HG03108 (cell line): ENCODE measurements around the gene NXPH1.
"Not testable (repeated sequence)": the region's sequence is repeated elsewhere in the genome, so short reads cannot be mapped to it uniquely, and the experiment has no call there.

Experiments used
- ATAC-seq: cut with Tn5 transposase; IDR thresholded peaks from one replicate; pipeline ENCODE4 v1.9.1; 2021; ENCODE audit warnings: moderate library complexity; ENCODE audit not compliant: unreplicated experiment

NXPH1 gene

DNA sequence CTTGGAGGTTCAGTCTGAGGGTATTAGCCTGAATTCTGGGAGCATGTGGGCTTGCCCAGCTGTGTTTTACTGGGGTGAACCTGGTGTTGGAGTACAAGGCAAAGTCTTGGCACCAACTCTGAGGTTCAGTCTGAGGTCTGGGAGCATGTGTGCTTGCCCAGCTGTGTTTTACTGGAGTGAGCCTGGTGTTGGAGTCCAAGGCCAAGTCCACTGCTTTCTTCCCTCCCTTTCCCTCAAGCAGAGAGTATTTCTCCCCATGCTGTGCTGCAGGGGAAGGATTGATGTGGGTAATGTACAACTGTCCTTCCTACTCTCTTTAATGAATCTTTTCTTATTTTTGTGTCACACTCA lies 236.1 kb downstream of the NXPH1 start:
- ATAC-seq: no peak

DNA sequence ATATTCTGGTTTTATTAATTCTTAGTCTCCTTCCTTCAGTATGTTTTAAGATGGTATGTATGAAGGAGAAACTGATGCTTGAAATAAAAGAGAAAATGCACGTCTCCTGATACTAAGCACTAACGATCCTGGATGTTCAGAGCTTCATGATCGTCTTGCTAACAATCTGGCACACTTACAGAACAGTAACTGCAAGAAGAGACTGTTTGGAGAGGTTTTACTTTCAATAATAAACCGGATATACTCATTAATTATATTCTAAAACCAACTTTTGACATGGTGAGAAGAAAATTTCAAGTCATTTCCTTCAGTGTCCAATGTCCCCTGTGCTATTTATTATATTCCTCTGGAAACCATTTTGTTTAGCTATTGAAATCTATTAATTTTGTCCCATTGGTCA lies 251.0 kb downstream of the NXPH1 start:
- no peak for ATAC-seq

DNA sequence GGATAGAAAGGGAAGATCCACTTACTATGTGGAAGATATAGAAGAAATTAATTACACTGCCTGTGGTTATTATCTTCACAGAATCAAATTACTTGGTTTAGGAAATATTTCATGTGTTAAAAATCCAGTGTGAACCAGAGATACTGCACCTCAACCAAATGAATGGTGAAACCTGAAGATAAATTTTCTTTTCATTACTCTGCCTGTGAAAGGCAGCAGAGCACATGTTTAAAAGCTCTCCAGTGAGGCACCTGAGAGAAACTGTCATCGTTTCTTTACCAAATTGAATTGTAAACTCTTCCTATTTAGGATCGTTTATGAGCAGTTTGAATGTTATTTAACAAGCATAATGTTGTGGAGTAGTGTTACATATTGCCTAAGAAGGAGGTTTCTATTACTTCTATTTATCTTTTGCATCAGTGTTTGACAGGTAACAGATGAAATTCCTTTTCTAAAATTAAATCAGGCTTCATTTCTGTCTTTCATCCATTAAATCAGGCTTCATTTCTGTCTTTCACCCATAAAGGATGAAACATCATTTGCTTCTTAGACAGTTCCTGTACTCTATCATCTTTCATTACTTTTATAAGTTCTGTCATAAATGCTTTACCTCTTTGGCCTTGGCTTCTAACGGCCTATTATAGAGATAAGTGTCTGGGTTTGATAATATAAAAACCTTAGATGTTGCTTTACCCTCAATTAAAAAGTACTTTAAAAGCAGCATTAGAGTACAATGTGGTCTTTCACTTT lies 266.6 kb downstream of the NXPH1 start:
- ATAC-seq: no peak

DNA sequence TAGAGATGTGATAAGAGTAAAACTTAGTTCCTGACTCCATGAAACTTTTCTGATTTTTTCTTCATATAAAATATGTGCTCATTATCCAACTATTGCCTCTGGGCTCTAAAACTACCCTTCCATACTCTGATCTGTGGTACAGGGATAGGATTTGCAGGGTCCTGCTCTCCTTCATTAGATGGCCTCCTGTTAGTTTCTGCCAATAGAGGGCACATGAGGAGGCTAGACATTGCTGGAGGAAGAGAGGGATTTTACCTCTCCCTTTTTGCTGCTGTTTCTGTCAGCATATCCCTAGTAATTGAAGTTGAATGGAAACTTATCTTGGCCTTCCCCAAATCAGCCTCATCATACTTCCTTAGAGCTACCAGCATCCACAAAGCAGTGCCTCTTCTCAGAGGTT lies 269.4 kb downstream of the NXPH1 start:
- ATAC-seq: no peak

DNA sequence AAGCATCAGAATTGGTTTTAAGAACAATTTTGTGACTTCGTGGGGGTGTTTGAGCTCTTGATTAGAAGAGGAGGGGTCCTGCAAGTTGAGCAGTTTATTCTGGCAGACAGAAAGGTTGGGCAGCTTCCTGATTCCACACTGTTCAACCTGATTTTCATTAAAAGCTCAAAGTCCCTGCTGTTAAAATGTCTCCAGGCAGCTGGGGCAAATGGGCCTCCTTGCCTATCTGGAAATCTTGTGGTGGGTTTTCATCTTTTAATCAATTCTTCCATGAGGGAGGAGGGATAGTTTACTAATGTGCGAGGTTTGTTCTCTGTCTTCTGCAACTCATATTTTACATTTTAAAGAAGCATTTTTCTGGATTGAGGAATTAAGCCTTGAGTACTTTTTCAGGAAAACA lies 276.7 kb downstream of the NXPH1 start:
- no peak for ATAC-seq

DNA sequence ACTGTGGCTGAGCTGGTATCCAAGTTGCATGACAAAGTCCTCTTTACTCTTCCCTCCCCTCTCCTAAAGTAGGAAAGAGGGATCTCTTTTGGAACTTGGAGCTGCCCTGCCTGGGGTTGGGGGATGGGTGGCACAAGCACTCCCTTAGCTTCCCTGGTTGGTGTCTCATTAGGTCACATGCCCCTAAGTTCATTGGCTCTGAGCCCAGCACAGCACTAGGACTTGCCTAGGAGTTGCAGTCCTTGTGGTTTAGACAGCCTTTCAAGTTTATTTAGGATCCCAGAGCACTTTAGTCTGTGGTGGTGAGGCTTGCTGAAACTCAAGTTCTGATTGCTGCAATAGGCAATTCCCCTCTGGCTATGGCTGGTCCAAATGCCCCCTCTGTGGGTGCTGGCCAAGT lies 281.4 kb downstream of the NXPH1 start:
- no peak for ATAC-seq

DNA sequence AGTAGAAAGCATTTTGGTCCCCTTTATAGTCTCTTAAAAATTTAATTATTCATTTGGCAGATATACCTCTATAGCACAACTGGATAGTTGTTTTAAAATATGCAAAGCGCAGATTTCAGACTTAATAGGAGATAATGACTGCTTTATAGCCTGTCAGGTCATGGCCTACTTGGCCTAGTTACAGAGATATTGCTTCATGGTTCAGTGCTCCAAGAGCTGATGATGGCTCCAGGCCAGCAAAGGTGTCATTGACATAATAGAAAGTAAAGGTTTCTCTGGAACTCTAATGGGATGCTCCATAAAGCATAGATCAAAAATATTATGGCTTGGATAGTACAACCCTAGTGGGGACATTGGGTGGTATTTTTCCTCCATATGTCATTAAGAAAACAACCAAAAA lies 285.7 kb downstream of the NXPH1 start:
- ATAC-seq: no peak

DNA sequence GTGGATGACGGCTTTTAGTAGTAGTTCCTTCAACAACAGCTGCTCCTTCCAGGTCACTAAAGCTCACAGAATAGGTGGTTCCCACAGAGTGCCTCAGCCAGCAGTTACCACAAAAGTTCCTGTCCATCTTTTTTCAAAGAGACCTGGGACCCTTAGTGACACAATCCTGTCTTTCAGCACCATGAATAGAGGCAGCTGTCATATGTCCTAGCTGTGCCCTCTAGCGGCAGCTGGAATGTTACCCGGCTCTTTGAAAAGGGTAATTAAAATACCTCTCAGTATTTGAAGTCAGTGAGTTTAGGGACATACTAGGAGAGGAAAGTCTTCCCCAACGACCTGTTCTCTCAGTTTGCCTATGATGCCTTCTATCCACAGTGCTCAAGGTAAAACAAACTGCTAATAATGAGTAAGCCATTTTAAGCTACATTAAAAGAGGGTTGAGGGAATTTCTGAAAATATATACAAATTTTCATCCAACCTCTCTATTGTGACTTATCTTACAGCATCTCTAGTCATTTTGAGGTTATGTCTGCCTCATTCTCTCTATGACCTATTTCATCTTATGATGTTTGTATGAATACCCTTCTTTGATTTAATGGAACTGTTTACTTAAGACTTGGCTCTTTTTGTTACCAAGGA lies 290.8 kb downstream of the NXPH1 start:
- ATAC-seq: no peak

DNA sequence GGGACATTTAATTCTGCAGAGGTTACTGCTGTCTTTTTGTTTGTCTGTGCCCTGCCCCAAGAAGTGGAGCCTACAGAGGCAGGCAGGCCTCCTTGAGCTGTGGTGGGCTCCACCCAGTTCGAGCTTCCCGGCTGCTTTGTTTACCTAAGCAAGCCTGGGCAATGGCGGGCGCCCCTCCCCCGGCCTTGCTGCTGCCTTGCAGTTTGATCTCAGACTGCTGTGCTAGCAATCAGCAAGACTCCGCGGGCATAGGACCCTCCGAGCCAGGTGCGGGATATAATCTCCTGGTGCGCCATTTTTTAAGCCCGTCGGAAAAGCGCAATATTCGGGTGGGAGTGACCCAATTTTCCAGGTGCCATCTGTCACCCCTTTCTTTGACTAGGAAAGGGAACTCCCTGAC lies 298.3 kb downstream of the NXPH1 start:
- not testable (repeated sequence) for ATAC-seq

DNA sequence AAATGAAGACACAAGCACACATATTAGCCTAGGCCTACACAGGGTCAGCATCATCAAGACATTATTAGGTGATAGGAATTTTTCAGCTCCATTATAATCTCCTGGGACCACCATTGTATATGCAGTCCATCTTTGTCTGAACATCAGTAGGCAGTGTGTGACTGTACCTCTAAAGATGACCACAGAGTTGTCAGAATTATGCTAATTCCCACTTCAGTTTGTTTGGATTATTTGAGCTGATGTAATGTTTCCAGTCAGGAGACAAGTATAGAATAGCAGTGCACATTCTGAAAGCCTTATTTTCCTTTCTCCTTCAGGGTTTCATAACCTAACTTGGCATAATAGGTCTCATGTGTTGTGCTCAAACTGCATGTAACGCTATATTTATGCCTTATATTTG lies 306.4 kb downstream of the NXPH1 start:
- no peak for ATAC-seq

DNA sequence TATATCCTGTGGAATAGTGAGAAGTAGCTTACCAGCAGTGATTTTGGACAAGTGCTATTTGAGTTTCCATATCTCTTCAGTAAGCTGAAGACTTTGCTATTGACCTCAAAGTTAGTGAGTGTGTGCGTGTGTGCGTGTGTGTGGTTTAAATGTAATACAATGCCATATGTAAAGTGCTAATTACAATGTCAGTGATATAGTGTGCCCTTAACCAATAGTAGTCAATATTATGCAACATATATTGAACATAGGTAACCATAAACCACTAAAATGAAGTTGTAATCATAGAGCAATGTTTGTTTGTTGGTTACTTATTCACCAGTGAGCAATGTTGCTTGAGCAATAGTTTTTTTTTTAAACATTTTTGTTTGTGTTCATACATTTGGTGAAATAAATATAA lies 309.4 kb downstream of the NXPH1 start:
- ATAC-seq: no peak

DNA sequence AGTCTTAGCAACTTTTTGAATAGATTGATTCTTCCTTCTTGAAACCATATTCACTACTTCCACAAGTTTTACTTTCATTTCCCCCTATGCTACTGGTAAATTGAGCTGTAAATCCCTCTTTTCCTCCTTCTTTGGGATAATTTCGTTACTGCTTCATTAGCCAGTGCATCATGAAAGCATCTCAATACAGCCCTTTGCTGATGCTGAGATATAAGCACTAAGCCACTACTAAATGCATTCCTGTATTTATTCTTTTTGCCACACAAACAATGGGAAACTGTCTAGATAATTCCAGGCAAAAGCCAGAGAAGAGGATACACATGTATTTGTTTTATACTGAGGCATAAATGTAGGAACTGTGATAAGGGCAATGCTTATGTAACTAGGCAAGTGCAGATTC lies 313.9 kb downstream of the NXPH1 start:
- ATAC-seq: no peak

DNA sequence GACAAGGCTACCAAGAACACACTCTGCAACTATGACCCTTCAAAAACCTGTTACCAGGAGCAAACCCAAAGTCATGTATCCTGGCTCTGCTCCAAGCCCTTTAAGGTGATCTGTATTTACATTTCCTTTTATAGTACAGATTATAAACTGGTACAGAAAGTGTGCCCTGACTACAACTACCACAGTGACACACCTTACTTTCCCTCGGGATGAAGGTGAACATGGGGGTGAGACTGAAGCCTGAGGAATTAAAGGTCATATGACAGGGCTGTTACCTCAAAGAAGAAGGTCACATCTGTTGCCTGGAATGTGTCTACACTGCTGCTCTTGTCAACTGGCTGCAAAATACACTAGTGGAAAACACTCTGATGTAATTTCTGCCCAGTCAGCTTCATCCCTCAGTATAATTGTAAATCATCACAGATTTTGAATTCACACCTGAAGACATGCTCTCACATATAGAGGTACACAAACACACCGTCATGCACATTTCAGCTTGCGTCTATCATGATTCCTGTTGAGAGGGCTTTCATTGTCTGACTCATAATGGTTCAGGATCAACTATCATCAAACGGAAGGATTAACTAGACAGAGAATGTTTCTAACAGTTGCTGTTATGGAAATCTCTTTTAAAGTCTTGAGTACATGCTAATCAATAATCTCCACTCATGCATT lies 318.3 kb downstream of the NXPH1 start:
- ATAC-seq: no peak

DNA sequence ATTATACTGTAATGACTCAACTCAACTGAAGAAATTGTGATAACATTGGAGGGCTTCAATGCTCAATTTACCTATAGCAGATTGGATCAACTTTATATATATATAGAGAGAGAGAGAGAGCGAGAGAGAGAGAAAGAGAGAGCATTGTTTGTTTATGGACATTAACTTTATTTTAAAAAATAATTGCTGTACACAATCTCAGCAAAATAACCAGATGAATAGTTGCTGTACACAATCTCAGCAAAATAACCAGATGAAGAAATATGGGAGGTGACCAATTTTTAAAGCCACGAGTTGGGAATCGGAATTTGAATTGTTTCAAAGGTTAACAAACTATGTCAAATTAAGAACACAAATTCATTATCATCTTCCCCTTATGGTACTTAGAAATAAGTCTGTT lies 319.9 kb downstream of the NXPH1 start:
- ATAC-seq: no peak

DNA sequence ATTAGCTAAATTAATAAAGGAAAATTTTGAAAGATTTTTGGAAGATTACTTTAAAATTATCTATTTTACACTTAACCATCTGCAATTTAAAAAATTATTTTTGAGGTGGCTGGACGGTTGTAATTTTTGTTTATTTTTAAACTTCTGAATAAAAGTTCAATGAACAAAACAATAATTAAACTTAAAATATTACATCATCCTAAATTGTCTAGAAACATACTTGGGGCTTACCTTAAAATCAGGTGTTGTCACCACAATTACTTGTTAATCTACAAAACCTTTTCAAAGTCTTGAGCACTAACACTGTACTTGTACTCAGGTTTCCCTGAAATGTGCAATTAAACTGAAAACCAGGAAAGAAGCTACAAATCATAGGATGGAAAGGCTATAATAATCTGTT lies 328.3 kb downstream of the NXPH1 start:
- no peak for ATAC-seq

DNA sequence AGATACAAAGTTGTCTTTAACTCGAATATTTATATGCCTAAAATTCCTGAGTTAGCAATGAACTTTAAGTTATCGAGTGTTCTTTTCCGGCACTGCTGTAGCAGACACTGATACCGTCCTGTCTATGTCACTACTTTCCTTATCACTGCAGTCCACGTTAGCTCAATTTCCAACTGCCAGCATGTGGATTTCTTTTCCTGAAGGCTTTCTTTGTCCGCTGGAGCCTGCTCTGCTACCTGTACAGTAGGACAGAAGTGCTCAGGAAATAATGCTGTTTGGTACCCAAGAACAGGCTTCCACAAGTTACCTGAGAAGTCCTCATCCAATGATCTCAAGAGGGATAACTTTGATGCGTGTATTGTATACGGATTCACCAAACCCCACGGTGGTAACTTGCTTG lies 329.4 kb downstream of the NXPH1 start:
- ATAC-seq: no peak

DNA sequence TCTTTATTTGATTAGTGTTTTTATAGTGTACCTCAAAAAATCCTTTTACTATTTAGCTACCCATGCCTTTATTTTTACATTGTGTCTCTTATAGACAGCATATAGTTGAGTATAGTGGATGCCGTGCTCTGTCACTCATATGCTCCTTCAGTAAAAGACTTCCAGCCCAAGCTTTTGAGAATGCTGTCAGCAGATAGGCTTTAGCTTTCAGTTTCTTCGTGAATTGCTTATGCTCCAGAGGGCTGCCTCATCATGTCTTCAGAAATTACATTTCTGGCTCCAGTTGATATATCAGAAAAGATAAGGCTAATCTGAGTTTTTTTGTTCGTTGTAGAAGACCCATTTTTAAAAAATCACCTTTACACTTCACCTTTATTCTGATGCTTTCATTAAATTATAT lies 332.0 kb downstream of the NXPH1 start:
- no peak for ATAC-seq

DNA sequence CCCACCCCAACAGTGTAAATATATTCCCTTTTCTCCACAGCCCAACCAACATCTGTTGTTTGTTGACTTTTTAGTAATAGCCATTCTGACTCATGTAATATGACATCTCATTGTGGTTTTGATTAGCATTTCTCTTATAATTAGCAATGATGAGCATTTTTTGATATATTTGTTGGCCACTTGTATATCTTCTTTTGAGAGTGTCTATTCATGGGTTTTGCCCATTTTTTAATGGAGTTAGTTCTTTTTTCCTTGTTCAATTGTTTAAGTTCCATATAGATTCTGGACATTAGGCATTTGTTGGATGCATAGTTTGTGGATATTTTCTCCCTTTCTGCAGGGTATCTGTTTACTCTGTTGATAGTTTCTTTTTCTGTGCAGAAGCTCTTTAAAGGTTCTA lies 340.1 kb downstream of the NXPH1 start:
- ATAC-seq: no peak

DNA sequence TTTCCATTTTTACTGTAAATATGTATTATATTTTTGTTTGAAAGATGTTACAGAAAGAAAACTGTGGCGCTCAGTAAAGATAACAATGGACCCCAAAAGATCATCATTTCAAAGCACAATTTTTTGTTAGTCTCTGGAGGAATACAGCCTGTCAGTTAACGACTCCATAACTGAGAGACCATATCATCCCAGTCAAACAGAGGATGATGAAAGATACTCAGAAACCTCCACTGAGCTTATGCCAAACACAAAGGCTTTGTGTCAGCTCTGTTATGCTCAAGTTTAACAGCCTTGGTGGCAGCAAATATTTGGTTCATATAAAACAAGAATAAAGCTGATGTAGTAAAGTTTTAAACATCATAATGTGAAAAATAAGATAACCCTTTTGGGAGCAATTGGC lies 345.1 kb downstream of the NXPH1 start:
- no peak for ATAC-seq

DNA sequence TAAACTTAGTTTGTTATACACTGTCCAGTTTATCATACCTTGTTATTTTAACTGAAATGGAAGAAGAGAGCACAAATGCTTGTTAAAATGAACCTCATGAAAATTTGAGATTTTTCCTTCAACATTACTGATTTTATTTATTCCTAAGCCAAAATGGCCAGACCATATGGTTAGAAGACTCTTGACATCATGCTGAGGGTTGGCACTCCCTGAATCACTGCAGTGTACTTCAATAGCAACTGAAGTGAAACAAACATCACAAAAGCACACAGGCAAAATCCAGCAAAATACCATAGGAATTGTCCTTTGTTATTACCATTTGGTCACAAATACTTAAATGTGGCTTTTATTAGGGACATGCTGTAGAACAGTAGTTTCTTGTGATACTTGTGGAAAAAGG lies 347.8 kb downstream of the NXPH1 start:
- ATAC-seq: no peak

DNA sequence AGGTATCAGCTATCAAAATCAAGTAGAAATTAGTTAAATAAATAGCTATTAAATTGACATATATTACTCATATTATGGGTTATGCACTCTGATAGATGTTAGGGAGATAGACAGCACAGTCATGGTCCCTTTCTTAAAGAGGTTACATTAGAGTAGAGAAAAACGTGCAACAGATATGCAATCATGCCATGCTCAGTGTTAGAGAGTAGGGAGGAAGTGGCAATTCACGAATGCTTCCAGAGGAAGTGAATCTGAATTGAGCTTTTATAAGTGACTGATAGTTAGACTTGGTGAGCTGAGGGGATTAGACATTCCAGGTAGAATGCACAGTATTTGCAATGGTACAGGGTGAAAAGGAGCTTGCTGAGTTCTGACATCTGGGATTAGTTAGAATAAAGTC lies 349.8 kb downstream of the NXPH1 start:
- ATAC-seq: no peak

DNA sequence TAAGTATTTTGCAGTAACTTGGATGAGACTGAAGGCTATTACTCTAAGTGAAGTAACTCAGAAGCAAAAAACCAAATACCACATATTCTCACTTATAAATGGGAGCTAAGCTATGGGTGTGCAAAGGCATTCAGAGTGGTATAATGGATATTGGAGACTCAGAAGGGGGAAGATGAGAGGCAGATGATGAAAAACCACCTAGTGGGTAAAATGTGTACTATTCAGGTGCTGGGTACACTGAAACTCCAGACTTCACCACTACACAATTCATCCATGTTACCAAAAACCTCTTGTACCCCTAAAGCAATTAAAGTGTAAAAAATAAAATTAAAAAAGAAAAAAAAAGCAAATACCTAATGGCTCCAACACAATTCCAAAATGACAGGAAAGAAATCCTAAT lies 351.7 kb downstream of the NXPH1 start:
- ATAC-seq: no peak

DNA sequence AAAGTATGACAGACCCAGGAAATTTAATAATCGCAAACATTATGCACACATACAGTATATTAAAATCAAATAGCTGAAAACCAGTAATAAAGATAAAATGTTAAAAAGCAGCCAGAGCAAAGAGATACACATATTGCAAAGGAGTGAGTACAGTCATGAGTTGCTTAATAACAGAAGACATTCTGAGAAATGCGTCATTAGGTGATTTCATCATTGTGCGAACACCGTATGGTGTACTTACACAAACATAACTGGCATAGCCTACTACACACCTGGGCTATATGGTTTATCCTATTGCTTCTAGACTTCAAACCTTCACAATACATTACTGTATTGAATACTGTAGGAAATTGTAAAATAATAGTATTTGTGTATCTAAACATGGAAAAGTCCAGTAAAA lies 367.6 kb downstream of the NXPH1 start:
- ATAC-seq: no peak
